ENCODE results near the gene EVL.

- no peak for TF ChIP-seq SUZ12 (IDR thresholded peaks at IDR 0.05; ENCODE audit: extremely low read depth, insufficient read depth, insufficient read length)
- no peak for TF ChIP-seq ZNF274 (IDR thresholded peaks at IDR 0.05; ENCODE audit: low read depth, low read length)
These were observed 72.0 kb downstream of the EVL start for GRCh38 chr14:100137173-100137572.
